Activated CD4-positive, alpha-beta T cell treated with anti-CD3 and anti-CD28 coated beads, Interleukin-2, Interleukin-6, amounts not matched to agents 100 ng/mL and 50 ng/mL, durations not matched to agents 16 hours and 8 hours (primary cell): Measurements from ENCODE around the gene WDFY2.

ENCODE experiments used
- DNase-seq: peaks from one replicate; pipeline ENCODE4 v3.0.0-alpha.2; 2020

The WDFY2 gene

GRCh38 chr13:51773515-51773914 lies 189.3 kb downstream of the WDFY2 start:
- no peak for DNase-seq

- DNase-seq: no peak
These were observed 191.9 kb downstream of the WDFY2 start for GRCh38 chr13:51776179-51776578.

- no peak for DNase-seq
These were observed 193.7 kb downstream of the WDFY2 start for GRCh38 chr13:51777921-51778320.

- no peak for DNase-seq
These were observed 194.1 kb downstream of the WDFY2 start for GRCh38 chr13:51778392-51778791.

- no peak for DNase-seq
These were observed 195.8 kb downstream of the WDFY2 start for GRCh38 chr13:51780099-51780498.

GRCh38 chr13:51781246-51782022 lies 197.2 kb downstream of the WDFY2 start:
- no peak for DNase-seq

- no peak for DNase-seq
These were observed 197.9 kb downstream of the WDFY2 start for GRCh38 chr13:51782026-51782710.

GRCh38 chr13:51783428-51784094 lies 199.3 kb downstream of the WDFY2 start:
- no peak for DNase-seq

- DNase-seq: no peak
These were observed 199.8 kb downstream of the WDFY2 start for GRCh38 chr13:51784097-51784496.

- peak; percentile 67 for DNase-seq
These were observed 201.6 kb downstream of the WDFY2 start for GRCh38 chr13:51785712-51786424.

GRCh38 chr13:51786425-51787265 lies 202.4 kb downstream of the WDFY2 start:
- no peak for DNase-seq

GRCh38 chr13:51793570-51794271 lies 209.5 kb downstream of the WDFY2 start:
- DNase-seq: peak; percentile 74

GRCh38 chr13:51794964-51795363 lies 210.7 kb downstream of the WDFY2 start:
- DNase-seq: no peak

- no peak for DNase-seq
These were observed 211.2 kb downstream of the WDFY2 start for GRCh38 chr13:51795419-51795818.

- DNase-seq: no peak
These were observed 212.3 kb downstream of the WDFY2 start for GRCh38 chr13:51796546-51796945.

- DNase-seq: peak; percentile 77
These were observed 213.6 kb downstream of the WDFY2 start for GRCh38 chr13:51797664-51798488.

GRCh38 chr13:51799261-51799660 lies 215.0 kb downstream of the WDFY2 start:
- DNase-seq: no peak

GRCh38 chr13:51800486-51800885 lies 216.2 kb downstream of the WDFY2 start:
- no peak for DNase-seq

- no peak for DNase-seq
These were observed 217.4 kb downstream of the WDFY2 start for GRCh38 chr13:51801631-51802099.

GRCh38 chr13:51802631-51803418 lies 218.6 kb downstream of the WDFY2 start:
- no peak for DNase-seq
